HUES64 (cell line): Measurements from ENCODE around the gene ZBED4.

Experiments
- H3K27ac ChIP-seq: 2 replicates; pipeline ENCODE4 v1.7.0; 2013; ENCODE audit warnings: low read depth, low read length, inconsistent platforms
- H3K27me3 ChIP-seq: 2 replicates; pipeline ENCODE4 v1.6.1; 2013; ENCODE audit warnings: mild to moderate bottlenecking, low read length; ENCODE audit not compliant: insufficient read depth
- H3K36me3 ChIP-seq: 2 replicates; pipeline ENCODE4 v1.6.1; 2013; ENCODE audit warnings: mild to moderate bottlenecking, low read length; ENCODE audit not compliant: insufficient read depth
- H3K4me1 ChIP-seq: 2 replicates; pipeline ENCODE4 v1.6.1; 2013; ENCODE audit warnings: mild to moderate bottlenecking, low read length, moderate library complexity; ENCODE audit not compliant: insufficient read depth
- H3K4me3 ChIP-seq: 2 replicates; pipeline ENCODE4 v1.5.1; 2013; ENCODE audit warnings: mild to moderate bottlenecking, low read length, moderate library complexity
- H3K9ac ChIP-seq: 2 replicates; pipeline ENCODE4 v1.6.1; 2013; ENCODE audit warnings: mild to moderate bottlenecking, low read depth, low read length
- H3K9me3 ChIP-seq: 2 replicates; pipeline ENCODE4 v1.6.1; 2013; ENCODE audit warnings: low read depth, low read length; ENCODE audit not compliant: insufficient read depth
- WGBS: fragments of 150-250, 120-280 bp; methylation state at CpG from one replicate; pipeline ENCODE4 v1.1.7; 2013; ENCODE audit warnings: missing lambda C conversion rate; 5-methylcytosine and 5-hydroxymethylcytosine counted together

Gene ZBED4

DNA sequence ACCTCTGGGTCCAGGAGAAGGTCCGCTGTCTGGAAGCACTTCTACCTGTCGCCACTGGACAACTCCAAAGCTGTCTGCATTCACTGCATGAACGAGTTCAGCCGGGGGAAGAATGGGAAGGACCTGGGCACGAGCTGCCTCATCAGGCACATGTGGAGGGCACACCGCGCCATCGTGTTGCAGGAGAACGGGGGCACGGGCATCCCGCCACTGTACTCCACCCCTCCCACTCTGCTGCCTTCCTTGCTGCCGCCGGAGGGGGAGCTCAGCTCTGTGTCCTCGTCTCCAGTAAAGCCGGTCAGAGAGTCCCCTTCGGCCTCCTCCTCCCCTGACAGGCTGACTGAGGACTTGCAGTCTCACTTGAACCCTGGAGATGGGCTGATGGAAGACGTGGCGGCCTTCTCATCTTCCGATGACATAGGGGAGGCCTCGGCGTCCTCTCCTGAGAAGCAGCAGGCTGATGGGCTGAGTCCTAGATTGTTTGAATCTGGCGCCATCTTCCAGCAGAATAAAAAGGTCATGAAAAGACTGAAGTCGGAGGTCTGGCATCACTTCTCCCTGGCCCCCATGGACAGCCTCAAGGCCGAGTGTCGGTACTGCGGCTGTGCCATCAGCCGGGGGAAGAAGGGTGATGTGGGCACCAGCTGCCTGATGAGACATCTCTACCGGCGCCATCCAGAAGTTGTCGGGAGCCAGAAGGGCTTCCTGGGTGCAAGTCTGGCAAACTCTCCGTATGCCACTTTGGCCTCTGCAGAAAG is 31.0 kb downstream of the ZBED4 start:
- Histone ChIP-seq H3K36me3 (peaks cover 68% of the 10 kb centered on the region), H3K9me3 (peaks cover 9% of the 10 kb centered on the region; the same call in 1 of the 2 replicates), H3K9ac (no peak overlapping the region), H3K4me3 (no peak overlapping the region), H3K27me3 (no peaks in the 10 kb centered on the region), H3K27ac (no peak overlapping the region), H3K4me1 (0 out of 2 replicates have a peak, but pooled peaks cover 7% of the 10 kb centered on the region)
- 93% methylated on average over 31 of the region's 31 CpGs for WGBS

DNA sequence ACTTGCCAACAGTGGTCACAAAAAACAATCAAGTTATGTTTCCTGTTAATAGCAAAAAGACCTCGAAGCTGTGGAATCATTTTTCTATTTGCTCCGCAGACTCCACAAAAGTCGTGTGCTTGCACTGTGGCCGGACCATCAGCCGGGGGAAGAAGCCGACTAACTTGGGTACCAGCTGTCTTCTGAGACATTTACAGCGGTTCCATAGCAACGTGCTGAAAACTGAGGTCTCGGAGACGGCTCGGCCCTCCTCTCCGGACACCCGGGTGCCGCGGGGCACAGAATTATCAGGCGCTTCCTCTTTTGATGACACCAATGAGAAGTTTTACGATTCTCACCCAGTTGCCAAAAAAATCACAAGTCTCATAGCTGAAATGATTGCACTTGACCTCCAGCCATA is 31.6 kb downstream of the ZBED4 start:
- Histone ChIP-seq H3K36me3 (peaks cover 72% of the 10 kb centered on the region), H3K27ac (no peak overlapping the region), H3K4me1 (0 out of 2 replicates have a peak, but pooled peaks cover 3% of the 10 kb centered on the region), H3K9ac (no peak overlapping the region), H3K4me3 (no peak overlapping the region), H3K9me3 (peaks cover 10% of the 10 kb centered on the region; the same call in 1 of the 2 replicates), H3K27me3 (no peaks in the 10 kb centered on the region)
- 95% methylated on average over 17 of the region's 17 CpGs for WGBS

DNA sequence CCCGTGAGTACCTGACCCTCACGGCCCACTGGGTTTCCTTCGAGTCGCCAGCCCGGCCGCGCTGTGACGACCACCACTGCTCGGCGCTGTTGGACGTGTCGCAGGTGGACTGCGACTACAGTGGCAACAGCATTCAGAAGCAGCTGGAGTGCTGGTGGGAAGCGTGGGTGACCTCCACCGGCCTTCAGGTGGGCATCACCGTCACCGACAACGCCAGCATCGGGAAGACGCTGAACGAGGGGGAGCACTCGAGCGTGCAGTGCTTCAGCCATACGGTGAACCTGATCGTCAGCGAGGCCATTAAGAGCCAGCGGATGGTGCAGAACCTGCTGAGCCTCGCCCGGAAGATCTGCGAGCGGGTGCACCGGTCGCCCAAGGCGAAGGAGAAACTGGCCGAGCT is 32.2 kb downstream of the ZBED4 start:
- H3K4me3 ChIP-seq = no peak overlapping the region
- peaks cover 76% of the 10 kb centered on the region for H3K36me3 ChIP-seq
- peaks cover 10% of the 10 kb centered on the region; the same call in 1 of the 2 replicates for H3K9me3 ChIP-seq
- H3K4me1 ChIP-seq = no peaks in the 10 kb centered on the region
- H3K9ac ChIP-seq = no peak overlapping the region
- no peak overlapping the region for H3K27ac ChIP-seq
- H3K27me3 ChIP-seq = no peaks in the 10 kb centered on the region
- 97% methylated on average over 35 of the region's 35 CpGs for WGBS

DNA sequence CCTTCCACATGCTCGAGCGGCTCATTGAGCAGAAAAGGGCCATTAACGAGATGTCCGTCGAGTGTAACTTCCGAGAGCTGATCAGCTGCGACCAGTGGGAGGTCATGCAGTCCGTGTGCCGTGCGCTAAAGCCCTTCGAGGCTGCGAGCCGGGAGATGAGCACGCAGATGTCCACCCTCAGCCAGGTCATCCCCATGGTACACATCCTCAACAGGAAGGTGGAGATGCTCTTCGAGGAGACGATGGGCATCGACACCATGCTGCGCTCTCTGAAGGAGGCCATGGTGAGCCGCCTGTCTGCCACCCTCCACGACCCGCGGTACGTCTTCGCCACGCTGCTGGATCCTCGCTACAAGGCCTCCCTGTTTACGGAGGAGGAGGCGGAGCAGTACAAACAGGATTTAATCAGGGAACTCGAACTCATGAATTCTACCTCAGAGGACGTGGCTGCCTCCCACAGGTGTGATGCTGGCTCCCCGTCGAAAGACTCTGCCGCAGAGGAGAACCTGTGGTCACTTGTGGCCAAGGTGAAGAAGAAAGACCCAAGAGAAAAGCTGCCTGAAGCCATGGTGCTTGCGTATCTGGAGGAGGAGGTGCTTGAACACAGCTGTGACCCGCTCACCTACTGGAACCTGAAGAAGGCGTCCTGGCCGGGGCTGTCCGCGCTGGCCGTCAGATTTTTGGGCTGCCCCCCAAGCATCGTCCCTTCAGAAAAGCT is 32.9 kb downstream of the ZBED4 start:
- Histone ChIP-seq H3K4me3 (no peak overlapping the region), H3K4me1 (no peaks in the 10 kb centered on the region), H3K27ac (no peak overlapping the region), H3K9me3 (peaks cover 10% of the 10 kb centered on the region; the same call in 1 of the 2 replicates), H3K36me3 (peaks cover 81% of the 10 kb centered on the region), H3K27me3 (no peaks in the 10 kb centered on the region), H3K9ac (no peak overlapping the region)
- WGBS = 97% methylated on average over 41 of the region's 41 CpGs

DNA sequence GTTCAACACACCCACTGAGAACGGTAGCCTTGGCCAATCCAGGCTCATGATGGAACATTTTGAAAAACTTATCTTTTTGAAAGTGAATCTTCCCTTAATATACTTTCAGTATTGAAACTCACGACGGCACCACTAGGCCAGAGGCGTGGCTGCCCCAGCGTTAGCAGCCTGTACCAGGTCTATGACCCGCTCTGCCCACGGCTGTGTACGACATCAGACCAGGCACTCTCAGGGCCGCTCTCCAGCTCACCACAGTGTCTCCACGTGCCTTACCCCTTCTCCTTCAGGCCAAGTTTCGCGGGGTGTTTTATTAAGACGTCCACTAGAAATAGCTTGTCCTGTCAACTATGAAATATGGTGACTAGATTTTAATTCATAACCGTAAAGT is 33.4 kb downstream of the ZBED4 start:
- H3K36me3 ChIP-seq = peaks cover 82% of the 10 kb centered on the region
- H3K9me3 ChIP-seq = peaks cover 10% of the 10 kb centered on the region; the same call in 1 of the 2 replicates
- H3K27me3 ChIP-seq = no peaks in the 10 kb centered on the region
- no peak overlapping the region for H3K9ac ChIP-seq
- H3K27ac ChIP-seq = no peak overlapping the region
- no peak overlapping the region for H3K4me3 ChIP-seq
- 96% methylated on average over 14 of the region's 14 CpGs for WGBS
- no peaks in the 10 kb centered on the region for H3K4me1 ChIP-seq

DNA sequence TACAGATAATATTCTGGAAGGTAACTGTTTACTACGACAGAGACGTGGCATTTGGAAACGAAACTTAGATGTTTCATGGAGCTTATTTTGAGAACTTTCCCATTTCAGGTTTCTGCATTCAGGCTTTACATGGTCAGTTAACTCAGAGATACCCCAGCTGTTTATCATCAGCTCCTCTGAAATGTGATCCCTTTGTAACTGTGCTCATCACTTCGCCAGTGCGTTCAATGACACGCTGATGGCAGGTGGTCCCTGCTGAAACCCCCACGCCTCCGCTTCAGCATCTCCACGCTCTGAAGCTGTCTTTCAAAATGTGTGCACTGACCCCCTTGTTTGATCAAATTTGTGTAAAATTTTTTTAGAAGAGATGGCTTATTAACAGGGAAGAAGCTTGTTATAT is 34.1 kb downstream of the ZBED4 start:
- H3K9me3 ChIP-seq = peaks cover 10% of the 10 kb centered on the region; the same call in 1 of the 2 replicates
- no peaks in the 10 kb centered on the region for H3K27me3 ChIP-seq
- H3K9ac ChIP-seq = no peak overlapping the region
- no peak overlapping the region for H3K27ac ChIP-seq
- H3K4me1 ChIP-seq = no peaks in the 10 kb centered on the region
- 97% methylated on average over 9 of the region's 9 CpGs for WGBS
- H3K36me3 ChIP-seq = peaks cover 89% of the 10 kb centered on the region
- H3K4me3 ChIP-seq = no peak overlapping the region

DNA sequence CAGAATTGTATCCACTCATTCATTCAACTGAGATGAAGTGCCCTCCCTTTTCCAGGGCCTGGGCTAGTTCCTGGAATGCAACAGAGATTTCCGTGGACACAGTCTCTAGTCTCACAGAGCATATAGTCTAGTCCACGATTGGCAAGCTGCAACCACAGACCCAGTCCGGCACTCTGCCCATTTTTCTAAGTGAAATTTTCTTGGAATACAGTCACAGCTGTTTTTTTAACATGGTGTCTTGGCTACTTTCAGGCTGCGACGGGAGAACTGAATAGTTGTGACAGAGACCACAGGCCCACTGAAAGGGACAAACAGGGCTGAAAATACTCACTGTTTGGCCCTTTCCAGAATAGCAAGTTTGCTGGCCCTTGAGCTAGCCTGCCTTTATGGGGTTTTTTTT is 35.4 kb downstream of the ZBED4 start:
- 97% methylated on average over 5 of the region's 5 CpGs for WGBS
- no peaks in the 10 kb centered on the region for H3K4me1 ChIP-seq
- H3K4me3 ChIP-seq = no peak overlapping the region
- peaks cover 79% of the 10 kb centered on the region for H3K36me3 ChIP-seq
- H3K27me3 ChIP-seq = no peaks in the 10 kb centered on the region
- H3K9me3 ChIP-seq = peaks cover 10% of the 10 kb centered on the region; the same call in 1 of the 2 replicates
- H3K9ac ChIP-seq = no peak overlapping the region
- no peak overlapping the region for H3K27ac ChIP-seq

DNA sequence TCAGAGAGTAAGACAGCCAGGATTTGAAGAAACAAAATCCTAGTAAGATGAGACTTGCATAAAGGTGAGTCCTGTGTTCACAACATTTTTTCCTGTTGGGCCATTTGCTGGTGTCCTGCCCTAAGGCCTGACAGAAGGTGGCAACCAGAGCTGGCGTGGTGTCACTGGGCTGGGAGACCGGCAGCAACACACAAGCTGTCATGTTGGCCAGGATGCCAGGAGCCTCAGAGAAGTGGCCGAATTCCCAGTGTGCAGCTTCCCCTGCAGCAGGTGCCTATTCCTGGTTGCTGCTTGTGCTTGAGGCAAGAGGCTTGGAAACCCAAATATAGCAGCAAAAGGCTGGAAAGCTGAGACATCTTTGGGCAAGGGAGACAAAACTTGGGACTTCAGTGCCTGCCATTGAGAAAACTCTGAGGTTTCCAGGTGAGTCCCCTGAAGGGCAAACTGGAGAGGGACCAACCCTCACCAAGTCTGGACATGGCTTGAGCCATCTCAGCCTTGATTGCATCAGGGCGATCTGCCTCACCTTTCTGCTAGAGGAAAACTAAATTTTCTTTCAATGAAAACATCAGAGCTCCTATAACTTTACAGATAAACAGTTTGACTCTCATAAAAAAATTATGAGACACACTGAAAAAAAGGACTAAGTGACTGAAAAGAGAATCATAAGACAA is 38.7 kb downstream of the ZBED4 start:
- H3K9me3 ChIP-seq = peaks cover 10% of the 10 kb centered on the region; the same call in 1 of the 2 replicates
- peaks cover 46% of the 10 kb centered on the region for H3K36me3 ChIP-seq
- 94% methylated on average over 4 of the region's 4 CpGs for WGBS
- H3K4me1 ChIP-seq = no peaks in the 10 kb centered on the region
- H3K9ac ChIP-seq = no peak overlapping the region
- H3K27ac ChIP-seq = no peak overlapping the region
- H3K4me3 ChIP-seq = no peak overlapping the region
- no peaks in the 10 kb centered on the region for H3K27me3 ChIP-seq

DNA sequence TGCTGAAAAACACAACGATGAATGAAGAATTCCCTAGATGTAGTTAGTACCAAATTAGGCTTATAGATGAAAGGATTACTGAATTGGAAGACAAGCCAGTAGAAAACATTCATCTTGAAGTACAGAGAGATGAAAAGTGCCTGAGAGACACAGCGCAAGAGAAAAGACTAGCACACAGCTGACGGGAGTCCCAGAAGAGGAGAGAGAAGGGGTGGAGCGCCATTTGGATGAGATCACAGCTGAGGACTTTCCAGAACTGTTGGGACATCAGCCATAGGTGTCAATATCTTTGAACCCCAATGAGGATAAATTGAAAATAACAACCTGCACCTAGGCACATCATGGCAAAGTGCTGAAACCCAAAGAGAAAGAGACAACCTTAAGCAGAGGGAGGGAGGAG is 39.4 kb downstream of the ZBED4 start:
- no peak overlapping the region for H3K4me3 ChIP-seq
- WGBS = 85% methylated on average over 4 of the region's 4 CpGs

DNA sequence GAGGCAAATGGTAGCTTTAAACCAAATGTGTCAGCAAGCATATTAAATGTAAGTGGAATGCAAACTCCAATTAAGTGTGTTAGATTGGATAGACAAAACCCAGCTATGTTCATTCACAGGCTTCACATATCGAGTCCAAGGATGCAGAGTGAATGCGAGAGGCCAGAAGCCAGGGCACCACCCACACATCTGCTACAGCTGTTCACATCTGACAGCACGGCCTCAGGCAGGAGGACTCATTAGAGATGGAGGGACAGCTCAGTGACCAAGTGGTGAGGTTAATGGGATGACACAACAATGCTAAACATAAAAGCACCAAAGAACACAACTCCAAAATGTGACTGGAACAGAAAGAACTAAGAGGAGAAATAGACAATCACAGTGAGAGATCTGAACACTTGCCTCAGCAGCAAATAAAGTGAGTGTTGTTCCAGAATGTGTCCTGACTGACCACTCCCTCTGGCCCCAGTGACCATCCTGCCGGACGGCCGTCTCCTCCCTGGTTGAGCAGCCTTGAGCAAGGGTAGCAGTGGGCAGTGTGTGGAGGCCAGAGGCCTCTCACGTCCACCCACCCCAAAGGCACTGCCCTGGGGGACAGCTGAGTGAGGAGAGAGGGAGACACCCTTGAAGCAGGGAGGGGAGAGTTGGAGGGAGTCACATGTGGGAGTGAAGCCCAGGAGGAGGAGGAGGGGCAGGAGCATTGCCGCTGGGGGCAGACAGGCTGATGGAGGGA is 40.8 kb downstream of the ZBED4 start:
- Histone ChIP-seq H3K36me3 (peaks cover 25% of the 10 kb centered on the region), H3K27me3 (no peaks in the 10 kb centered on the region), H3K27ac (no peak overlapping the region), H3K4me3 (no peak overlapping the region), H3K4me1 (no peaks in the 10 kb centered on the region), H3K9ac (no peak overlapping the region), H3K9me3 (peaks cover 3% of the 10 kb centered on the region; the same call in 1 of the 2 replicates)
- 86% methylated on average over 7 of the region's 8 CpGs for WGBS

More for the DNA sequence above, 39.4 kb downstream of the ZBED4 start:
- Histone ChIP-seq H3K27ac (no peak overlapping the region), H3K9me3 (peaks cover 10% of the 10 kb centered on the region; the same call in 1 of the 2 replicates), H3K27me3 (no peaks in the 10 kb centered on the region), H3K36me3 (peaks cover 39% of the 10 kb centered on the region), H3K9ac (no peak overlapping the region), H3K4me1 (no peaks in the 10 kb centered on the region)
